ENCODE measurements around the gene ENTPD8. TPM values are rescaled to one million over a fixed set of nuclear protein-coding genes. Genes with fewer than 3 reads are reported as not detected.
"Not testable (repeated sequence)": the region's sequence is repeated elsewhere in the genome, so short reads cannot be mapped to it uniquely, and the experiment has no call there.

ENTPD8 gene
- total RNA-seq, 1 experiment from 2014 or later = 0.76 TPM

DNA sequence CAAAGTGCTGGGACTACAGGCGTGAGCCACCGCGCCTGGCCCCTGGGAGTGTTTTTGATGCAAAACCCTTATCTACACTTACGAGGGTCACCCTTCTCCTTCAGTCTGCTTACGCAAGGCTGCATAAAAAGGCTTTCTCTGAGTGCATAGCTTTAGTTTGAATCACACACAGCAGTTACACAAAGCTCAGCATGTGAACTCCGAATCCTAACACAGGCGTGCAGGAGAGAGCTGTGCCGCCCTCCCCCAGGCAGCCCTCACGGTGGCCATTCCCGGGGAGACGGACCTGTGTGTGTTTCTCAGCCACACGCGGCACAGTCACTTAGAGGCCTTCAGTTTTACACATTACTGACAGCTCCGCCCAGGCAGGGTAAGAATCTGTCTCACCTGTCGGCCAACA, 44.9 kb downstream of the ENTPD8 start:
- DNase-seq (ENCODE audit: low spot score) = no peak

DNA sequence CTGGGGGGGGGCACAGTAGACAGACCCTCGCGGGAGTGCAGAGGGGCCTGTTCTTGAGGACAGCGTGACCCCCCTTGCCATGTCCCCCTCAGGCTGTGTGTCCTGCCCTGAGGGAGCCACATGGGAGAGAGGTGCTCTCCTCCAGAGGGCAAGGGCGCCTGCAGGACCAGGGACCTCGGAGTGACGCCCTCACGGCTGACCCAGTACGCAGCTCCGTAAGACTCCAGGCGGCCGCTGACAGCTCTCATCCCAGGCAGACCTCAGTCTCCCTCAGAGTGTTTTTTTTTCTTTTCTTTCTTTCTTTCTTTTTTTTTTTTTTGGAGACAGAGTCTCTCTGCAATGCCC, 45.5 kb downstream of the ENTPD8 start:
- DNase-seq (ENCODE audit: low spot score) = no peak

DNA sequence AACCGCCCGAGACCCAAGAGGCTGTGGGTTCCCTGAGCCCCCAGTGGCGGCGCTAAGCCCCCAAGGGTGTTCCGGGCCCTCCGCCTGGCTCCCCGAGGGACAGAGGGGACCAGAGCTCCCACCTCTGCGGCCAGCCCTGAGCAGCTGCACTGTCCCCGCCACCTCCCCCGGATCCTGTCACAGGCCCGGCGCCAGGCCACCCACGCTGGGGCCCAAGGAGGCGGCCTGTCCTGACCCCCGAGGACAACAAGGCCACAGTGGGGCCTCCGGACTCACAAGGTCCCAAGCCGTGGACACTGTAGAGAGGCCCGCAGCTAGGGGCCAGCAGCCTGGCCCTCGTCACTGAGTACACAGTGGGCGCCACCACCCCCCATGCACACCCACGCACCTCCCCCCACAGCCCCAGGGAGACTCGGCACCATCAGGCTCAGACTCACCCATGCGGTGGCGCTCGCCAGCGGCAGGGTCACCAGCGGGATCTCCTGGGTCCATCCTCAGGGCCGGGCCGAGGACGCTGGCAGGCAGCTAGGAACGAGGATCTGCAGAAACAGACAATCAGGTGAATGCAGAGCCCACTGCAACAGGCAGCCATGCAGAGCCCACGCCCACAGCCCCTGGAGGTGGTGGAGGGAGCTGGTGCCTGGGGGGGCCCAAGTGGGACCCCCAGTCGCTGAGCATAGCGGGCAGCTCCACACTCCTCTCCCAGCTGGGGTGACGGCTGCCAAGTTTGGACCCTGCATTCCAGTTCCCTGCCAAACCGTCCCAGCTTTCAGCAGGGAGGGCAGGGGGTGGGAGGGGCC, 46.1 kb downstream of the ENTPD8 start:
- DNase-seq (ENCODE audit: low spot score) = no peak

DNA sequence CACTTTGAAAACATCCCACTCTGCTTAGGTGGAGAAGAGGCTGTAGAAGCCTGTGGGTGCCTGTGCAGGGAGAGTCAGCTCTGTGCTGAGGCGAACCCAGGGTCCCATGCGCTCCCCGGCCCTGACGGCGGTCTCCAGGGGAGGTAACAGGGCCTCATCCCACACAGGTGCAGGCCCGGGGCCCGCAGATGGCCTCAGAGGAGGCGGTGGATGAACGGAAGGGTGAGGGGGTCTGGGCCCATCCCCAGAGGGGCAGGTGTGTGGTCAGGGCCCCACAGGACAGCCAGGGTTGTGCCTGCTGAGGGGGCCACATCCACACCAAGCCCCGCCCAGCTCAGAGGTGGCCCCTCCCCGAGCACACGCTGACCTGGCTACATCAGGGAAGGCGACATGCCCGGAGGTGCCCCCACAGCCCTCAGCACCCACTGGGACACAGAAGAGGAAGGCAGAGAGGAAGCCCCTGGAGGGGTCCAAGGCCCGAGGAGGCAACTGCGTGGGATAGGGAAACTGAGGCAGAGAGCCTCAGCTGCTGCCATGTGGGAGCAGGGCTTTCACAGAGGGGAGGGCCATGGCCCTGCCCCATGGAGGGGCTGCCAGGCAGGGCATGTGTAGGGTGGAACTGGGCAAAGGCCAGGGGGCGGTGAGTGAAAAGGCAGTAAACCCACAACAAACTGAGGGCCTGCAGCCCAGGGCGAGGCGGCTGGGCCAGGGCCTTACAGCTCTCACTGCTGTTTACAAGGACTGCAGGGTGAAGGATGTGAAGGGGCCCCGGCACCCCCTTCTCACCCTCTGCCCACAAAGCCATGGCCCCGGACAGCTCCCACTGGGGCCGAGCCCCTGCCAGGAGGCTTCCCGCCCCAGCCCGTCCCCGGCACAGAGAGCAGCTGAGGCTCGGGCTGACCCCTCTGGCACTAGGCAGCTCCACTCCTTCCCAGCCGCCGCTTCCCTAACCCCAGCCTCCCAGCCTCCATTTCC, 47.7 kb downstream of the ENTPD8 start:
- DNase-seq (ENCODE audit: low spot score) = no peak

- no peak for DNase-seq (ENCODE audit: low spot score)
Measured at GRCh38 chr9:137392232-137393007, 48.7 kb downstream of the ENTPD8 start.

GRCh38 chr9:137391411-137391754, 49.8 kb downstream of the ENTPD8 start:
- peak; percentile 80 for DNase-seq (ENCODE audit: low spot score)

- DNase-seq (ENCODE audit: low spot score) = peak; percentile 68
Measured at GRCh38 chr9:137390553-137391410, 50.4 kb downstream of the ENTPD8 start.

- no peak for DNase-seq (ENCODE audit: low spot score)
Measured at GRCh38 chr9:137389428-137389746, 51.8 kb downstream of the ENTPD8 start.

- DNase-seq (ENCODE audit: low spot score) = no peak
Measured at GRCh38 chr9:137388589-137389427, 52.3 kb downstream of the ENTPD8 start.

DNA sequence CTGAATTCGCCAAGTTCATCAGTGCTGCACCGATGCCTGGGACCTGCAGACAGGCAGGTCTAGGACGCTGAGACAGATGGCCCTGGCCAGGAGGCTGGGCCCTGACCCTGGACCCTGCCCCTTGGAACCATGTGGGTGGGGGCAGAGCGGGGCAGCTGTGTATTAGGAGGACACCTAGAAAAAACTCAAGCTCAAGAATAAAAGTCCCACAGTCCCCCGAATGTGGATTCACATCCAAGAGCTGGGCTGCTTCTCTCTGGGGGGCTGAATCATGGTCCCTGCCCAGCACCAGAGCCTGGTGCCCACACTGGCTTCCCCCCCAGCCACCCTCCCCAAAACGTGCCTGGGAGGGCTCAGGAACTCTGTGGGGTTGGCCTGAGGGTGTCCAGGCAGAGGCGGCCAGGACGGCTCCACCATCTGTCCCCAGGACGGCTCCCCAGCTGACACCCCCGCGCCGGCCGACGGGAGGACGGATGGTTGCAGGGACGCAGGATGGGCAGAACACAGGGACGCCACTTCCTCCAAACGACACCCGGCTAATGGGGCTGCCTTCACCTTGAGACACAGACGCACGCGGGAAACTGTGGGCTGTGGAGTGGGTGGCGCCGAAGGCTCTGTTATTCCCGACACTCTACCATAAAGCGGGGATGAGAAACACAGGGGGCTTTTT, 53.1 kb downstream of the ENTPD8 start:
- no peak for DNase-seq (ENCODE audit: low spot score)

DNA sequence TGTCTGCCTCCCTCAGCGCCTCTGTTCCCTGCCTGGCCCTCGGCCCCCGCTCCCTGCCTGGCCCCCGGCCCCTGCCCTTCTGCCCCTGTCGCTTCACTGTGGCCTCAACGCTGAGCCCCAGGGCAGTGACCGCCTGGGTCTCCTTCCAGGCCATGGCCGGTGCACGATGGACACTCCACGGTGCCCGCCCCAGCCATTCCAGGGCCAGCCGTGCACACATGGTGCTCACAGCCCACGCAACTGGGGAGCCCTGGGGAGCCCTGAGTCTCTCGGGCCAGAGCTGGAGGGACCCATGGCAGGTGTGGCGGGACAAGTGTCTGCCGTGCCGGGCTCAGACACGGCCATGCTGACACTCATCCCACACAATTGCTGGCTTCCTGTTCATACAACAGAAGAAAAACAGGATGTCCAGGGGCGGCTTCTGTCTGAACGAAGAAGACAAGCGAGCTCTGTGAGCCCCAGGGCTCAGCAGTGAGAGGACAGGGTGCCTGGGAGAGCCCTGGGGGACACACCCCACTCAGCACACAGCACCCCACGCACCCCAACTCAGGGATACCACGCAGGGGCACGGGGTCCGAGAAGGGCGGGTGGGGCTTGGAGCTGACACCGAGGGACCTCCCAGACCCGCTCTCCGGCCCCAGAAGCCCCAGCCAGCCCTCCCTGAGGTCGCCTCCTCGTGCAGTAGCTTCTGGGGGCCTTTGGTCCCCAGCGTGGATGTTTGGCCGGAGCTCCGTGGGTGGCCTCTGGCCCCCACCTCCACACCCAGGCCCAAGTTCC, 53.9 kb downstream of the ENTPD8 start:
- DNase-seq (ENCODE audit: low spot score) = no peak

GRCh38 chr9:137386507-137387113, 54.5 kb downstream of the ENTPD8 start:
- DNase-seq (ENCODE audit: low spot score) = not testable (repeated sequence)

DNA sequence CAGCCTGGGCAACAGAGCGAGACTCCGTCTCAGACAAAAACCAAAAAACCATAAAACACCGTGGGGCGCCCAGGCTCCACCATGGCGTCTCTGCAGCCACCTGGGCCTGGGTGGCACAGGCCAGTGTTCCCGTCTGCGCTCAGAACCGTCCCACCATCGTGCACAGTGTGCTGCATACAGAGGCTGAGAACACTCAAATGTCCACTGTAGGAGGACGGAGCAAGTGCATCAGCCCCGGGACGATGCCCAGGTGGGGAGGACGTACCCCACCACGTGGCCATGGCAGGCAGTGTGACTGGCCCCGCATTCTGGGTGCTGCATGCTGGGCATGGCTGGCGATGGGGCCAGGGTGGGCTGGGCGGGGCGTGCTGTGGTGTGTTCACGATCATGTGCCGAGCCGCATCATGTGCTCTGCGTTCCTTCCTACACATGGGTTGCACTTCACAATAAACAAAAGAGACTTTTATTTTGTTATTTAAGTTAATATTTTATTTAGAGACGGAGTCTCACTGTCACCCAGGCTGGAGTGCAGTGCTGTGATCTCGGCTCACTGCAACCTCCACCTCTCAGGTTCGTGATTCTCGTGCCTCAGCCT, 56.0 kb downstream of the ENTPD8 start:
- no peak for DNase-seq (ENCODE audit: low spot score)

Other genes with a start within 250 kb of the ENTPD8 start
- 63.1 and 66.3 TPM in 2 replicates for gene TPRN, start 240.6 kb downstream of the ENTPD8 start, total RNA-seq (2014; rRNA removed; shearing (Covaris generic))
- 44.7 and 51.5 TPM in 2 replicates for gene TMEM203, start 235.7 kb downstream of the ENTPD8 start, total RNA-seq (2014; rRNA removed; shearing (Covaris generic))
- gene NDOR1, start 235.7 kb downstream of the ENTPD8 start, total RNA-seq (2014; rRNA removed; shearing (Covaris generic)) = 19.0 and 23.9 TPM in 2 replicates
- 0.55 and 1.7 TPM in 2 replicates for gene RNF208, start 219.1 kb downstream of the ENTPD8 start, total RNA-seq (2014; rRNA removed; shearing (Covaris generic))
- 1.6 and 2.4 TPM in 2 replicates for gene CYSRT1, start 216.2 kb downstream of the ENTPD8 start, total RNA-seq (2014; rRNA removed; shearing (Covaris generic))
- 0.38 TPM in 1 of 2 replicates, not detected in the other for gene RNF224, start 213.9 kb downstream of the ENTPD8 start, total RNA-seq (2014; rRNA removed; shearing (Covaris generic))
- 0.15 TPM in 1 of 2 replicates, not detected in the other for gene SLC34A3, start 210.5 kb downstream of the ENTPD8 start, total RNA-seq (2014; rRNA removed; shearing (Covaris generic))
- gene TUBB4B, start 200.1 kb downstream of the ENTPD8 start, total RNA-seq (2014; rRNA removed; shearing (Covaris generic)) = 607 and 627 TPM in 2 replicates
- not detected in 2 replicates for gene STPG3, start 190.1 kb downstream of the ENTPD8 start, total RNA-seq (2014; rRNA removed; shearing (Covaris generic))
- 111 and 115 TPM in 2 replicates for gene NELFB, start 186.0 kb downstream of the ENTPD8 start, total RNA-seq (2014; rRNA removed; shearing (Covaris generic))
- gene TOR4A, start 163.6 kb downstream of the ENTPD8 start, total RNA-seq (2014; rRNA removed; shearing (Covaris generic)) = 210 and 226 TPM in 2 replicates
- gene NRARP, start 139.1 kb downstream of the ENTPD8 start, total RNA-seq (2014; rRNA removed; shearing (Covaris generic)) = 107 and 116 TPM in 2 replicates
- gene EXD3, start 18.2 kb downstream of the ENTPD8 start, total RNA-seq (2014; rRNA removed; shearing (Covaris generic)) = 7.6 and 14.1 TPM in 2 replicates
- gene NOXA1, start 18.0 kb downstream of the ENTPD8 start, total RNA-seq (2014; rRNA removed; shearing (Covaris generic)) = 1.5 and 3.7 TPM in 2 replicates
- gene NSMF, start 18.0 kb upstream of the ENTPD8 start, total RNA-seq (2014; rRNA removed; shearing (Covaris generic)) = 74.4 and 77.7 TPM in 2 replicates
- 0.60 and 0.94 TPM in 2 replicates for gene PNPLA7, start 109.0 kb upstream of the ENTPD8 start, total RNA-seq (2014; rRNA removed; shearing (Covaris generic))
- gene MRPL41, start 110.5 kb upstream of the ENTPD8 start, total RNA-seq (2014; rRNA removed; shearing (Covaris generic)) = 175 TPM in 2 replicates
- gene DPH7, start 137.6 kb upstream of the ENTPD8 start, total RNA-seq (2014; rRNA removed; shearing (Covaris generic)) = 52.5 and 54.5 TPM in 2 replicates
- 75.9 and 78.4 TPM in 2 replicates for gene ZMYND19, start 149.2 kb upstream of the ENTPD8 start, total RNA-seq (2014; rRNA removed; shearing (Covaris generic))
- gene ARRDC1, start 164.3 kb upstream of the ENTPD8 start, total RNA-seq (2014; rRNA removed; shearing (Covaris generic)) = 189 and 203 TPM in 2 replicates
- gene EHMT1, start 177.6 kb upstream of the ENTPD8 start, total RNA-seq (2014; rRNA removed; shearing (Covaris generic)) = 76.1 and 85.4 TPM in 2 replicates

Data from HT-29 (cell line).